SU-DHL-6 (cell line): ENCODE data around the gene SLC30A5.

Experiments
- CTCF ChIP-seq: fragments of 200-600 bp; sonication (generic); IDR thresholded peaks from one replicate; pipeline ENCODE4 v1.5.1; 2017; ENCODE audit warnings: antibody characterized with exemption, mild to moderate bottlenecking, low read length, moderate library complexity; ENCODE audit not compliant: insufficient read depth, poor library complexity, severe bottlenecking
- EZH2phosphoT487 ChIP-seq: fragments of 200-600 bp; sonication (generic), shearing (Covaris generic); conservative IDR thresholded peaks from 2 replicates; pipeline ENCODE4 v1.6.1; 2018; ENCODE audit warnings: mild to moderate bottlenecking, antibody characterized with exemption, low read length, moderate library complexity, mixed read lengths

DNA sequence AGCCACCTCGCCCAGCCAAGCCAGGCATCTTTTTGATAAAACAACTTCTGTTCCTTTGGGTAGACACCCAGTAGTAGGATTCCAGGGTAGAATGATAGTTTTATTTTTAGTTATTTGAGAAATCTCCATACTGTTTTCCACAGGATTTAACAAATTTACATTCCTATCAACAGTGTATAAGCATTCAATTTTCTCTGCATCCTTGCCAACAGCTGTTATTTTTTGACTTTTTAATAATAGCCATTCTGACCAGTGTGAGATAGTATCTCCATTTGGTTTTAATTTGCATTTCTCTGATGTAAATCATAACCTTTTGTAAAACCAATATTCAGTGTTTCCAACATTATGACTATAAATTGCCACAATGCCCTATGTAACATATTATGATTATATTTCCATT lies 45.0 kb downstream of the SLC30A5 start:
- no peak for TF ChIP-seq CTCF
- no peak for TF ChIP-seq EZH2phosphoT487
